DMS 273 treated with DMSO at 0.1 percent for 48 hours (cell line): ENCODE data around the gene RGMB.

Source experiments
- DNase-seq: peaks from one replicate; lab custom pipeline; 2025; lab: John Stamatoyannopoulos, UW

RGMB gene

GRCh38 chr5:98768160-98768959 is 5.1 kb upstream of the RGMB start:
- peak; percentile 36 for DNase-seq

GRCh38 chr5:98768960-98769209 is 4.6 kb upstream of the RGMB start:
- DNase-seq, result no peak

GRCh38 chr5:98769210-98769958 is 4.1 kb upstream of the RGMB start:
- peak; percentile 20 for DNase-seq

GRCh38 chr5:98769959-98770208 is 3.6 kb upstream of the RGMB start:
- DNase-seq, result no peak

- DNase-seq, result no peak
Observed at GRCh38 chr5:98770209-98770910, 3.1 kb upstream of the RGMB start.

GRCh38 chr5:98770911-98771322 is 2.5 kb upstream of the RGMB start:
- no peak for DNase-seq

GRCh38 chr5:98771382-98772109 is 1.9 kb upstream of the RGMB start:
- peak; percentile 59 for DNase-seq

GRCh38 chr5:98772415-98773213 is 849 bp upstream of the RGMB start:
- peak; percentile 83 for DNase-seq

GRCh38 chr5:98773214-98773463 is 324 bp upstream of the RGMB start:
- DNase-seq, result no peak

GRCh38 chr5:98774192-98775033 is 950 bp downstream of the RGMB start:
- peak; percentile 63 for DNase-seq

GRCh38 chr5:98775246-98776065 is 2.0 kb downstream of the RGMB start:
- no peak for DNase-seq

GRCh38 chr5:98776066-98776705 is 2.7 kb downstream of the RGMB start:
- no peak for DNase-seq

- DNase-seq, result no peak
Observed at GRCh38 chr5:98777295-98777694, 3.8 kb downstream of the RGMB start.

- DNase-seq, result no peak
Observed at GRCh38 chr5:98779264-98779877, 5.9 kb downstream of the RGMB start.

- no peak for DNase-seq
Observed at GRCh38 chr5:98780390-98780789, 6.9 kb downstream of the RGMB start.

GRCh38 chr5:98781520-98781919 is 8.1 kb downstream of the RGMB start:
- DNase-seq, result no peak

GRCh38 chr5:98781964-98782363 is 8.5 kb downstream of the RGMB start:
- DNase-seq, result no peak

GRCh38 chr5:98783051-98783649 is 9.7 kb downstream of the RGMB start:
- no peak for DNase-seq

GRCh38 chr5:98784411-98784810 is 10.9 kb downstream of the RGMB start:
- no peak for DNase-seq
